Omental fat pad (tissue), 4 donors: ENCODE measurements around the gene SH2B3. TPM values are rescaled to one million over a fixed set of nuclear protein-coding genes. Genes with fewer than 3 reads are reported as not detected.

Source experiments
- ATAC-seq: fragments of 150-250 bp; one replicate; pipeline ENCODE4 v1.9.1; 2016; ENCODE audit warnings: mild to moderate bottlenecking, moderate library complexity; ENCODE audit not compliant: low FRiP score
- DNase-seq: peaks from one replicate; pipeline ENCODE4 v3.0.0-alpha.2; 2019; ENCODE audit warnings: low spot score
- CTCF ChIP-seq, 3 donors: fragments of 450-650 bp; IDR thresholded peaks; one replicate each; pipeline ENCODE4 v1.5.1; 2016 to 2017; ENCODE audit warnings: antibody characterized with exemption in 3 of 3, mild to moderate bottlenecking in 3 of 3, moderate library complexity in 2 of 3
- total RNA-seq, 4 donors: library from RNA; depleted of rRNA; stranded (reverse); fragments of >200 nt; gene quantifications; one replicate each; pipeline ENCODE4 v1.1.0, GENCODE V29; 2016

Gene SH2B3
- total RNA-seq, 4 donors from 2014 or later: 30.4 to 64.6 (median 48.3) TPM

GRCh38 chr12:111406474-111407376 is 1.0 kb downstream of the SH2B3 start:
- ATAC-seq (no peak), DNase-seq (no peak)
- TF ChIP-seq CTCF (IDR thresholded peaks at IDR 0.05): no peak

- DNase-seq (no peak), ATAC-seq (no peak)
- TF ChIP-seq CTCF (IDR thresholded peaks at IDR 0.05): no peak
These were observed 1.8 kb downstream of the SH2B3 start for GRCh38 chr12:111407377-111408115.

GRCh38 chr12:111408116-111408440 is 2.4 kb downstream of the SH2B3 start:
- no peak for ATAC-seq
- TF ChIP-seq CTCF (IDR thresholded peaks at IDR 0.05): no peak
- no peak for DNase-seq

DNA sequence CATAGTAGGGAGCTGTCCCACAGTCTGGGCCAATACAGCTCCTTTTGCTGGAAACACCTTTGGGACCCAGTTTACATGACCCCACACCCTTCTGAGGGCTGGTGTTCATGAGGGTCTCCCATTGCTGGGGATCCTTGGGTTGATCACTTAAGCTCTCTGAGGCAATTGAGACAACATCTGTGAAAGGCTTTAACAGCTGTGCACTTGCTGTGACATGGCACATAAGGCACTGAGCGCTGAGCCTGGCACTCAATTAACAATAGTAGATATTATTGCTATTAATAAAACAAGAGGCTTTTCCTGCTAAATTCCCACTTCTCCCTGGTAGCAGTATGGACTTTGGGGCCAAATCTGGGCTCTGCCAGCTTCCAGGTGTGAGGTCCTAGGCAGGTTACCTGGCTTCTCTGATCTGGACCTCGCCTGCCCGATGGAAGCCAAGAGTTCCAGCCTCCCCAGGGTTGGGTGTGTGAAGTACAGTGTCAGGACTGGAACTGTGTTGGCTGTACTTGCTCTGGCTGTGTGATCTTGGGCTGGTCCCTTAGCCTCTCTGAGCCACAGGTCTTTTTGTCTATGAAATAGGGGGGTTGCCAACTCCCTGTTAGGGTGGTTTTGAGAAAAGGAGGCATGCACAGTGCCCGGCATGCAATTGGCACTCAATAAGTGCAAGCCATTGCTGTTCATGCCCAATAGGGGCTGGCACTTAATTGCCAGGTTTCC is 3.1 kb downstream of the SH2B3 start:
- no peak for DNase-seq
- ATAC-seq: no peak
- no peak for TF ChIP-seq CTCF (IDR thresholded peaks at IDR 0.05)

DNA sequence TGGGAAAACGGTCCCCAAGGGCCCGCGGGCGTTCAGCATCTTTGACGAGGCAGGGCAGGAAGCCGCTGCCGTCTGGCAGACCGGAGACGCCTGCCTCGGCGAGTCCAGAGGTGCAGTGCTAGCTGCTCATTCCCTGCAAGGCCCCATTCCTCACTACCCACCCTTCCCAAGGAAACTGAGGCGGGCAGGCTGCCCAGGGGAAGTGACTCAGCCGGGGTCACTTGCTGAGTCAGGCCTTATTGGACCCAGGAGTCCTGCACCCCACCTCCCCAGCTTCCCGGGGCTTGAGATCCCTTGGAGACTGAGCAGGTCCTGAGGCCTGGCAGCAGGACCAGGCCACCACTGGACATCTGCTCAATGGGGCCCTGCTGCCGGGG is 3.7 kb downstream of the SH2B3 start:
- no peak for ATAC-seq
- TF ChIP-seq CTCF (IDR thresholded peaks at IDR 0.05): no peak
- DNase-seq: no peak

GRCh38 chr12:111409780-111410430 is 4.2 kb downstream of the SH2B3 start:
- ATAC-seq: no peak
- TF ChIP-seq CTCF (IDR thresholded peaks at IDR 0.05): no peak
- no peak for DNase-seq
